Activated B cell treated with CpG ODN at 0.5 μM for 24 hours (primary cell): Measurements from ENCODE around the gene ITSN1. TPM values are rescaled to one million over a fixed set of nuclear protein-coding genes. Genes with fewer than 3 reads are reported as not detected.
"Not testable (repeated sequence)": the region's sequence is repeated elsewhere in the genome, so short reads cannot be mapped to it uniquely, and the experiment has no call there.

ENCODE experiments used
- ATAC-seq: fragments of 200-7000 bp; cut with Tn5 transposase; one replicate; pipeline ENCODE4 v1.10.0; 2021; ENCODE audit warnings: low read depth, mild to moderate bottlenecking, moderate library complexity
- CTCF ChIA-PET: fragments of 350-600 bp; sonication (Branson Sonifier 250); formaldehyde crosslinking; loops from one replicate; lab custom pipeline; 2021; ENCODE audit warnings: antibody characterized with exemption; lab: Charles Lee
- POLR2A ChIA-PET: fragments of 350-600 bp; sonication (Branson Sonifier 250); formaldehyde crosslinking; loops from one replicate; lab custom pipeline; 2021; ENCODE audit warnings: antibody characterized with exemption; lab: Charles Lee
- DNase-seq: peaks from one replicate; pipeline ENCODE4 v3.0.0; 2022
- H3K27ac Mint-ChIP-seq: one replicate; pipeline ENCODE4 v1.8.0; 2020; ENCODE audit warnings: mixed read lengths
- H3K27me3 Mint-ChIP-seq: one replicate; pipeline ENCODE4 v1.8.0; 2021; ENCODE audit warnings: mixed read lengths
- H3K36me3 Mint-ChIP-seq: one replicate; pipeline ENCODE4 v1.8.0; 2021; ENCODE audit warnings: low read depth, mixed read lengths
- H3K4me1 Mint-ChIP-seq: one replicate; pipeline ENCODE4 v1.8.0; 2021; ENCODE audit warnings: mixed read lengths
- H3K4me3 Mint-ChIP-seq: one replicate; pipeline ENCODE4 v1.8.0; 2020; ENCODE audit warnings: mild to moderate bottlenecking, mixed read lengths
- H3K9me3 Mint-ChIP-seq: one replicate; pipeline ENCODE4 v1.8.0; 2020; ENCODE audit warnings: mixed read lengths
- intact Hi-C: fragments of 100-400 bp; cut with micrococcal nuclease; formaldehyde crosslinking; loops from one replicate; pipeline ENCODE4 v1.15.1; 2024
- total RNA-seq: library from RNA; stranded (reverse); gene quantifications from 2 replicates; pipeline ENCODE4 v1.2.3, GENCODE V29; 2022
- TF ChIP-seq, protein P1 (sequence below): fragments of 200-600 bp; IDR thresholded peaks from one replicate; pipeline ENCODE4 v1.8.0; 2022; ENCODE audit warnings: antibody characterized with exemption, mild to moderate bottlenecking

ITSN1 gene
- total RNA-seq, 1 donor from 2014 or later, result 2.9 TPM

DNA sequence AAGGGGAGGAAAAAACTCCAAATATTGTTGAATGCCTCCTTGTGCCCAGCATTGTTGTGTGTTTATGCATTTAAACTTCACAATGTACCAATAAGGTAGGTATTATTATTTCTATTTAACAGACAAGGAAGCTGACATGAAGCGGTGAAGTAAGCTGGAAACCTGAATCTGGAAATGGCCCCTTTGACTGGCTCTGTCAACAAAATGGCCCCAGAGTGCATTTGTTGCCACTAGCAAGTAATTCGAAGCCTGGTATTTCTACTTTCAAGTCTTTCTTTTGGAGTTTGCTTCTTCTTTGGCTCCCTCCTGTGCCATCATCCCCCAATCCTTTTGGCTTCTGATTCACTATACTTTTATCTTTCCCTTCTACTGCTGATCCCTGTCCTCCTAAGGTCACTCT lies 23.9 kb upstream of the ITSN1 start:
- no peak overlapping the region for H3K27ac Mint-ChIP-seq
- ChIA-PET POLR2A (no interaction called here), CTCF (interaction anchor here (0.7 kb wide), 1 partner anchor 11 kb away, joined by 3 read pairs; no protein-coding TSS in a partner anchor)

DNA sequence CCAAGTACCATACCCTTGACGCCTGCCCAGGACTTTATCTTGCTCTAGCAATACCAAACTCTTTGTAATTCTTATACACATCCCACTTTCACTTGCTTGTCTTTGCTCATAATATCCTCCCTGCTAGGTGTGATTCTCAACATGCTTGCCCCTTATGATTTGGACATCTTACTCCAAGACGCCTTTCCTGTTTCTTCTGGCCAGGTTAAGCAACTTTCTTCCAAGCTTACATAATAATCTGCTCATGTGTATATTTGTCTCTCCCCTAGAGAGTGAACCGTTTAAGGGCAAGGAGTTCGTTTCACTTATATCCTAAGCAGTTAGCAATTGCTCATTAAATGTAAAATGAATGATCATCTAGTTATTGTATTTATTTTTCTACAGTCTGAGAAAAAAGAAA lies 22.6 kb upstream of the ITSN1 start:
- ChIA-PET POLR2A (no interaction called here), CTCF (interaction anchor here (2.5 kb wide), 1 partner anchor 14 kb away, joined by 10 read pairs; no protein-coding TSS in a partner anchor)
- ATAC-seq, result no peak
- no peak for DNase-seq
- Mint-ChIP-seq H3K9me3 (no peaks in the 10 kb centered on the region), H3K4me3 (no peak overlapping the region), H3K4me1 (peaks cover 1% of the 10 kb centered on the region), H3K36me3 (peaks cover 50% of the 10 kb centered on the region), H3K27ac (no peak overlapping the region), H3K27me3 (no peaks in the 10 kb centered on the region)
- intact Hi-C loops, result no loop called here
- TF ChIP-seq, protein P1, sequence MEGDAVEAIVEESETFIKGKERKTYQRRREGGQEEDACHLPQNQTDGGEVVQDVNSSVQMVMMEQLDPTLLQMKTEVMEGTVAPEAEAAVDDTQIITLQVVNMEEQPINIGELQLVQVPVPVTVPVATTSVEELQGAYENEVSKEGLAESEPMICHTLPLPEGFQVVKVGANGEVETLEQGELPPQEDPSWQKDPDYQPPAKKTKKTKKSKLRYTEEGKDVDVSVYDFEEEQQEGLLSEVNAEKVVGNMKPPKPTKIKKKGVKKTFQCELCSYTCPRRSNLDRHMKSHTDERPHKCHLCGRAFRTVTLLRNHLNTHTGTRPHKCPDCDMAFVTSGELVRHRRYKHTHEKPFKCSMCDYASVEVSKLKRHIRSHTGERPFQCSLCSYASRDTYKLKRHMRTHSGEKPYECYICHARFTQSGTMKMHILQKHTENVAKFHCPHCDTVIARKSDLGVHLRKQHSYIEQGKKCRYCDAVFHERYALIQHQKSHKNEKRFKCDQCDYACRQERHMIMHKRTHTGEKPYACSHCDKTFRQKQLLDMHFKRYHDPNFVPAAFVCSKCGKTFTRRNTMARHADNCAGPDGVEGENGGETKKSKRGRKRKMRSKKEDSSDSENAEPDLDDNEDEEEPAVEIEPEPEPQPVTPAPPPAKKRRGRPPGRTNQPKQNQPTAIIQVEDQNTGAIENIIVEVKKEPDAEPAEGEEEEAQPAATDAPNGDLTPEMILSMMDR, result no peak

More for the DNA sequence above, 23.9 kb upstream of the ITSN1 start:
- H3K36me3 Mint-ChIP-seq, result peaks cover 49% of the 10 kb centered on the region
- TF ChIP-seq, protein P1, result no peak
- no peaks in the 10 kb centered on the region for H3K9me3 Mint-ChIP-seq
- ATAC-seq (no peak), DNase-seq (no peak)
- H3K27me3 Mint-ChIP-seq, result no peaks in the 10 kb centered on the region
- intact Hi-C loops, result no loop called here
- peaks cover 1% of the 10 kb centered on the region for H3K4me1 Mint-ChIP-seq
- H3K4me3 Mint-ChIP-seq, result no peak overlapping the region

DNA sequence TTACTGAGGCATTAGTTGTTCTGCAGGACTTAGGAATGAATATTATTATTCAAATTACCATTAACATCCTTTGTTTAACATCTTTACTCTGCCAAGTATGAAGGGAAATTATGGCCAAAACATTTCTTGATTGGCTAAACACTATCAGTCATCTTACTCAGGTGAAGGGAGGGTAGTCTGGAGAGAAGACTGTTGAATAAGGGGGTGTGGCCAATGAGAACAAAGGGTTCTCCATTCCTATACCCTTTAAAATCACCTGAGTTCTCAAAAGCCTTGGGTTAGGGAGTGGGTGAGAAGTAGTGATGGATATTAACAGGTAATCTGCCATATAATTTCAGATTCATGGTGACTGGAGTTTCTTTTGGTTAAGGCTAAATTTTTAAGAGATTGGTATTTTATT lies 20.0 kb upstream of the ITSN1 start:
- no peak for ATAC-seq
- TF ChIP-seq, protein P1, result no peak
- CTCF ChIA-PET, result no interaction called here
- Mint-ChIP-seq H3K27ac (no peak overlapping the region), H3K27me3 (no peaks in the 10 kb centered on the region), H3K9me3 (no peaks in the 10 kb centered on the region), H3K36me3 (peaks cover 46% of the 10 kb centered on the region), H3K4me3 (no peak overlapping the region), H3K4me1 (peaks cover 1% of the 10 kb centered on the region)
- POLR2A ChIA-PET, result no interaction called here
- intact Hi-C loops, result no loop called here
- DNase-seq, result no peak

DNA sequence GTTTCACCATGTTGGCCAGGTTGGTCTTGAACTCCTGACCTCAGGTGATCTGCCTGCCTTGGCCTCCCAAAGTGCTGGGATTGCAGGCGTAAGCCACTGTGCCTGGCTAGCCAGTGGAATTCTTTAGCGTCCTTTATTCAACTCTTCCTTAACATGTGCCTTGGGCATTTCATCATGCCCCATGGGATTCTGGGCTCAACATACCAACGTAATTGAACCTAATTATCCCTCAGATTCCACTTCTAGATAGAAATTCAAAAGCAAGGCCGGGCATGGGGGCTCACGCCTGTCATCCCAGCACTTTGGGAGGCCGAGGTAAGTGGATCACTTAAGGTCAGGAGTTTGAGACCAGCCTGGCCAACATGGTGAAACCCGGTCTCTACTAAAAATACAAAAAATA lies 16.1 kb upstream of the ITSN1 start:
- H3K4me3 Mint-ChIP-seq, result not testable (repeated sequence)

DNA sequence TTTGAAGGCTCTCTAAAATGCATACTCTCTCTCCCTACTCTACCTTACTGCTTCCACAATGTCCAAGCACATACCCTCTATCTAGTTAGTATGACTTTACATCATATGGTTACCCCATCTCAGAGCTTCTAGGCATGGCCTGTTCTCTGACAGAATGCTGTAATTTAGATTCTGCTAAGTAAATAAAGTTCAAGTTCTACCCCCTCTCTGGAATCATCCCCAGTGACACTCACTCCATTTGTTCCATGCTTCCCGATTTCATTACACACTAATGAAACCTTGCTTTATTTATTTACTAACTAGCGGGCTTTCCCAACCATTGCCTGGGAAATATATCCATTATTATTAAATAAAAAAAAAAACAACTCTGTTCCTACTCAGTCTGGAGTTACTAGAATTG lies 8.0 kb upstream of the ITSN1 start:
- H3K9me3 Mint-ChIP-seq, result no peaks in the 10 kb centered on the region
- H3K36me3 Mint-ChIP-seq, result peaks cover 23% of the 10 kb centered on the region
- peaks cover 3% of the 10 kb centered on the region for H3K4me1 Mint-ChIP-seq
- ChIA-PET POLR2A (no interaction called here), CTCF (no interaction called here)
- intact Hi-C loops, result no loop called here
- no peak overlapping the region for H3K4me3 Mint-ChIP-seq
- ATAC-seq, result no peak
- no peaks in the 10 kb centered on the region for H3K27me3 Mint-ChIP-seq
- H3K27ac Mint-ChIP-seq, result no peak overlapping the region
- no peak for DNase-seq
- TF ChIP-seq, protein P1, result no peak

More for the DNA sequence above, 16.1 kb upstream of the ITSN1 start:
- H3K9me3 Mint-ChIP-seq, H3K27ac Mint-ChIP-seq, H3K4me1 Mint-ChIP-seq, POLR2A ChIA-PET, intact Hi-C loops, CTCF ChIA-PET, H3K27me3 Mint-ChIP-seq, DNase-seq, ATAC-seq: not testable (repeated sequence)
- peaks cover 47% of the 10 kb centered on the region for H3K36me3 Mint-ChIP-seq
